Breast epithelium (tissue), 4 donors: Measurements from ENCODE around the gene MARS1. TPM values are rescaled to one million over a fixed set of nuclear protein-coding genes. Genes with fewer than 3 reads are reported as not detected.
"Not testable (repeated sequence)": the region's sequence is repeated elsewhere in the genome, so short reads cannot be mapped to it uniquely, and the experiment has no call there.

Source experiments
- DNase-seq, 2 donors: peaks; one replicate each; pipeline ENCODE4 v3.0.0-alpha.2; 2019; ENCODE audit warnings: low spot score in 2 of 2
- H3K27ac ChIP-seq, 2 donors: fragments of 200-600 bp; sonication (generic) in 1 of 2; one replicate each; pipeline ENCODE4 v1.5.1; 2016 to 2019; ENCODE audit warnings: mild to moderate bottlenecking in 1 of 2
- H3K27me3 ChIP-seq, 2 donors: fragments of 200-600 bp; sonication (generic) in 1 of 2; one replicate each; pipeline versions ENCODE4 v1.5.1 to v1.6.0; 2017 to 2019; ENCODE audit warnings: control low read depth in 1 of 2, mild to moderate bottlenecking in 1 of 2
- H3K36me3 ChIP-seq: fragments of 200-600 bp; one replicate; pipeline ENCODE4 v1.5.1; 2019
- H3K4me1 ChIP-seq, 2 donors: fragments of 200-600 bp; sonication (generic); one replicate each; pipeline ENCODE4 v1.5.1; 2016 to 2019; ENCODE audit warnings: control low read depth in 1 of 2
- H3K4me3 ChIP-seq, 3 donors: fragments of 200-600 bp; sonication (generic); 1 replicate in 2 of 3; 2 replicates in 1 of 3; pipeline ENCODE4 v1.5.1; 2016 to 2019; ENCODE audit warnings: mild to moderate bottlenecking in 3 of 3, moderate library complexity in 2 of 3
- H3K9me3 ChIP-seq, 2 donors: fragments of 200-600 bp; sonication (generic) in 1 of 2; one replicate each; pipeline ENCODE4 v1.5.1; 2016 to 2019; ENCODE audit warnings: control low read depth in 1 of 2
- CTCF ChIP-seq, 3 donors: fragments of 450-650 bp; IDR thresholded peaks; one replicate each; pipeline ENCODE4 v1.5.1; 2016 to 2017; ENCODE audit warnings: antibody characterized with exemption in 3 of 3, mild to moderate bottlenecking in 3 of 3, moderate library complexity in 3 of 3
- POLR2A ChIP-seq: fragments of 450-650 bp; IDR thresholded peaks from one replicate; pipeline ENCODE4 v1.6.1; 2016; ENCODE audit warnings: antibody characterized with exemption, mild to moderate bottlenecking, moderate library complexity
- POLR2AphosphoS5 ChIP-seq, 3 donors: sonication (generic); formaldehyde crosslinking; IDR thresholded peaks; one replicate each; pipeline ENCODE4 v1.6.1; 2017; ENCODE audit warnings: antibody characterized with exemption in 3 of 3
- intact Hi-C: fragments of 100-400 bp; cut with DNase I; formaldehyde crosslinking; loops from one replicate; pipeline ENCODE4 v1.15.1; 2023; ENCODE audit warnings: low total_unique reads
- total RNA-seq, 3 donors: library from RNA; depleted of rRNA; stranded (reverse); fragments of >200 nt; gene quantifications; one replicate each; pipeline ENCODE4 v1.1.0, GENCODE V29; 2016

The MARS1 gene
- total RNA-seq, 3 donors from 2014 or later = 39.2 to 65.9 (median 60.2) TPM

- no peak for DNase-seq
- no peak for TF ChIP-seq CTCF (IDR thresholded peaks at IDR 0.05)
- peaks cover 5 to 11% of the 10 kb centered on the region in 2 donors for H3K4me1 ChIP-seq
- peak overlapping the region; percentile 13 to 20 for H3K27ac ChIP-seq
- peaks cover 6% of the 10 kb centered on the region for H3K36me3 ChIP-seq
- H3K9me3 ChIP-seq = no peaks in the 10 kb centered on the region
- H3K27me3 ChIP-seq = no peaks in the 10 kb centered on the region
- H3K4me3 ChIP-seq = no peak overlapping the region
- intact Hi-C loops = no loop called here
Measured at GRCh38 chr12:57514720-57515407, 27.0 kb downstream of the MARS1 start.

GRCh38 chr12:57515408-57515933 is 27.6 kb downstream of the MARS1 start:
- intact Hi-C loops = no loop called here
- no peaks in the 10 kb centered on the region for H3K9me3 ChIP-seq
- TF ChIP-seq POLR2A (no peak), CTCF (IDR thresholded peaks at IDR 0.05) (no peak), POLR2AphosphoS5 (IDR thresholded peaks at IDR 0.05) (no peak)

GRCh38 chr12:57515934-57516541 is 28.2 kb downstream of the MARS1 start:
- H3K4me1 ChIP-seq = peaks cover 7 to 12% of the 10 kb centered on the region in 2 donors
- no peaks in the 10 kb centered on the region for H3K27me3 ChIP-seq
- no peak overlapping the region for H3K4me3 ChIP-seq
- no peak for DNase-seq
- peak in 1 of 3 donors; percentile 9 for TF ChIP-seq POLR2AphosphoS5 (IDR thresholded peaks at IDR 0.05)
- TF ChIP-seq POLR2A = no peak
- peaks cover 6% of the 10 kb centered on the region for H3K36me3 ChIP-seq
- no peaks in the 10 kb centered on the region for H3K9me3 ChIP-seq
- peak overlapping the region in 1 of 2 donors; percentile 100 for H3K27ac ChIP-seq
- intact Hi-C loops = no loop called here

More at GRCh38 chr12:57515408-57515933, 27.6 kb downstream of the MARS1 start:
- no peak overlapping the region for H3K27ac ChIP-seq
- H3K36me3 ChIP-seq = peaks cover 6% of the 10 kb centered on the region
- no peaks in the 10 kb centered on the region for H3K27me3 ChIP-seq
- no peak for DNase-seq
- peaks cover 5 to 11% of the 10 kb centered on the region in 2 donors for H3K4me1 ChIP-seq
- no peak overlapping the region for H3K4me3 ChIP-seq

- Histone ChIP-seq H3K36me3 (peaks cover 6% of the 10 kb centered on the region), H3K4me3 (no peak overlapping the region), H3K4me1 (peaks cover 13 to 18% of the 10 kb centered on the region in 2 donors), H3K27me3 (no peaks in the 10 kb centered on the region), H3K9me3 (no peaks in the 10 kb centered on the region), H3K27ac (peak overlapping the region; percentile 8 to 100)
- TF ChIP-seq POLR2A (no peak), POLR2AphosphoS5 (IDR thresholded peaks at IDR 0.05) (no peak), CTCF (IDR thresholded peaks at IDR 0.05) (no peak)
- no peak for DNase-seq
- intact Hi-C loops = no loop called here
Measured at GRCh38 chr12:57516617-57517153, 28.8 kb downstream of the MARS1 start.

GRCh38 chr12:57517187-57517586 is 29.3 kb downstream of the MARS1 start:
- DNase-seq = no peak
- Histone ChIP-seq H3K9me3 (no peaks in the 10 kb centered on the region), H3K4me1 (peaks cover 13 to 23% of the 10 kb centered on the region in 2 donors), H3K4me3 (no peak overlapping the region), H3K27ac (peak overlapping the region; percentile 8 to 100), H3K27me3 (no peaks in the 10 kb centered on the region), H3K36me3 (peaks cover 6% of the 10 kb centered on the region)
- intact Hi-C loops = no loop called here
- TF ChIP-seq POLR2A (no peak), CTCF (IDR thresholded peaks at IDR 0.05) (no peak), POLR2AphosphoS5 (IDR thresholded peaks at IDR 0.05) (no peak)

GRCh38 chr12:57517718-57518117 is 29.9 kb downstream of the MARS1 start:
- Histone ChIP-seq H3K4me3 (peak overlapping the region; percentile 84 to 97 (median 93)), H3K27ac (peak overlapping the region; percentile 99 to 100), H3K4me1 (peaks cover 13 to 24% of the 10 kb centered on the region in 2 donors)
- intact Hi-C loops, DNase-seq, H3K27me3 ChIP-seq, H3K36me3 ChIP-seq, H3K9me3 ChIP-seq: not testable (repeated sequence)
